Erythroblast (primary cell): Measurements from ENCODE around the gene GLUD1.
"Not testable (repeated sequence)": the region's sequence is repeated elsewhere in the genome, so short reads cannot be mapped to it uniquely, and the experiment has no call there.

Experiments
- GATA1 ChIP-seq: IDR thresholded peaks from 2 replicates; pipeline ENCODE4 v1.6.1; 2011; ENCODE audit warnings: low read depth, mild to moderate bottlenecking, control low read depth, low read length, moderate library complexity
- POLR2A ChIP-seq: IDR thresholded peaks from 2 replicates; pipeline ENCODE4 v1.6.1; 2011; ENCODE audit warnings: mild to moderate bottlenecking, low read length

GRCh38 chr10:87137478-87137877 lies 42.8 kb upstream of the GLUD1 start:
- not testable (repeated sequence) for TF ChIP-seq POLR2A, GATA1
